Left colon (tissue), 2 donors: ENCODE data around the gene CCDC180. TPM values are rescaled to one million over a fixed set of nuclear protein-coding genes. Genes with fewer than 3 reads are reported as not detected.

Experiments
- ATAC-seq: fragments of 200-7000 bp; cut with Tn5 transposase; one replicate; pipeline ENCODE4 v1.9.1; 2020; ENCODE audit warnings: mild to moderate bottlenecking, moderate library complexity
- DNase-seq, 2 donors: peaks; one replicate each; pipeline ENCODE4 v3.0.0-alpha.2; 2020
- intact Hi-C, 2 donors: fragments of 100-400 bp; cut with DNase I in 1 of 2; cut with micrococcal nuclease in 1 of 2; formaldehyde crosslinking; loops; one replicate each; pipeline versions ENCODE4 v1.11.2 to v1.14.0; 2022; cut with DNase I, micrococcal nuclease
- total RNA-seq, 2 donors: library from RNA; stranded (reverse); fragmentation: NEBNext Ultra II Directional; extraction: Animal tissue kit (Norgen Biotek cat#: 25700); gene quantifications; one replicate each; pipeline ENCODE4 v1.2.1, GENCODE V29; 2021
- donor health status: DM: no; HTN: no; CAD: no.
- donor health status: DM: yes; HTN: yes; CAD: no.

The CCDC180 gene
- total RNA-seq, 2 donors from 2014 or later: 1.2 to 2.0 TPM

- intact Hi-C loops: no loop called here
- ATAC-seq: no peak
- DNase-seq: no peak
These were observed 41.4 kb downstream of the CCDC180 start for GRCh38 chr9:97348871-97349270.

- ATAC-seq: no peak
These were observed 41.9 kb downstream of the CCDC180 start for GRCh38 chr9:97349400-97349799.

GRCh38 chr9:97354637-97355036, 47.2 kb downstream of the CCDC180 start:
- no peak for DNase-seq
- no peak for ATAC-seq
- intact Hi-C loops: no loop called here

More at GRCh38 chr9:97349400-97349799, 41.9 kb downstream of the CCDC180 start:
- intact Hi-C loops: no loop called here
- no peak for DNase-seq

GRCh38 chr9:97357056-97357455, 49.6 kb downstream of the CCDC180 start:
- ATAC-seq (no peak), DNase-seq (no peak)
- intact Hi-C loops: no loop called here

Other genes with a start within 250 kb of the CCDC180 start
- 10 to 100 TPM; 30.7 to 37.7 TPM for gene TDRD7, start 104.4 kb downstream of the CCDC180 start, total RNA-seq
- 1 to 10 TPM; 1.9 to 5.6 TPM for gene TMOD1, start 194.0 kb downstream of the CCDC180 start, total RNA-seq